ENCODE data around the gene BLID. TPM values are rescaled to one million over a fixed set of nuclear protein-coding genes. Genes with fewer than 3 reads are reported as not detected.

BLID gene

DNA sequence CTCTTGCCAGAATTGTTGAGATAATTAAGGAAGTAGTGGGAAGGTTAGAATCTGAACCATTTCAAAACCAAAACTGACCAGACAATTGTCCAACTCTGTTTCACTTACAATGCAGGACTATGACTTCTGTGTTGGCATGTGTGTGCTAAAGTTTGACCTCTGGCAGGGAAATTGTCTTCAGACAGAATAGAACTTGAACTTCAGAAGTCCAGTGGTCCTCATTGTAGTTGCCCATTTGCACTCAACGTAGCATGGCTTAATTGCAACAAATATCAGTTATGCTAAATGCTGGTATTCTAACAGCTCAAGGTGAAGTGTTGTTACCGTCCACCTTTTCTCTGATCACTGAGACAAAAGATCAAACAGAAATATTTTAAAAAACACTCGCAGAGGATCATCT is 47.2 kb downstream of the BLID start:
- Histone ChIP-seq H3K27me3 (ENCODE audit: control insufficient read depth in 3 of 3, insufficient read depth in 3 of 3, low read depth in 1 of 3, low read length in 3 of 3) (peaks cover 0 to 14% (median 0%) of the 10 kb centered on the region in 3 experiments), H3K9me3 (replicated peaks in 1 of 2; ENCODE audit: control insufficient read depth in 2 of 2, insufficient read depth in 1 of 2, low read depth in 1 of 2, low read length in 2 of 2) (peaks cover 0 to 7% of the 10 kb centered on the region in 2 donors), H3K14ac (ENCODE audit: low read length) (no peak overlapping the region), H2AK5ac (ENCODE audit: low read depth, low read length) (no peak overlapping the region), H3K27ac (replicated peaks; ENCODE audit: low read length) (no peak overlapping the region), H2BK12ac (ENCODE audit: low read length) (no peak overlapping the region), H3K23ac (ENCODE audit: low read depth, low read length, poor library complexity) (no peak overlapping the region), H3K79me1 (ENCODE audit: low read depth, low read length) (no peaks in the 10 kb centered on the region), H3K4me2 (ENCODE audit: insufficient read depth, low read length, poor library complexity, severe bottlenecking) (no peak overlapping the region), H3K4ac (ENCODE audit: low read length) (no peak overlapping the region), H4K8ac (ENCODE audit: low read depth, low read length) (no peak overlapping the region), H2AFZ (ENCODE audit: low read length) (no peak overlapping the region), H3K36me3 (replicated peaks in 1 of 2; ENCODE audit: control insufficient read depth in 2 of 2, insufficient read depth in 2 of 2, low read length in 2 of 2) (no peaks in the 10 kb centered on the region), H2BK120ac (ENCODE audit: low read depth, low read length) (no peak overlapping the region), H2BK5ac (ENCODE audit: low read length) (no peak overlapping the region), H4K91ac (ENCODE audit: low read depth, low read length, poor library complexity) (no peak overlapping the region), H3K4me1 (ENCODE audit: control insufficient read depth in 2 of 2, insufficient read depth in 1 of 2, low read depth in 1 of 2, low read length in 2 of 2) (peaks cover 11 to 37% of the 10 kb centered on the region in 2 donors), H3K9ac (ENCODE audit: low read depth, low read length, poor library complexity) (no peak overlapping the region), H3K18ac (ENCODE audit: low read length) (no peak overlapping the region), H2BK15ac (ENCODE audit: low read length) (no peak overlapping the region), H3K4me3 (ENCODE audit: low read length in 2 of 2) (no peak overlapping the region)
- no CpG with 5 or more reads among the region's 3 CpGs for WGBS, 2 donors (ENCODE audit: extremely low coverage in 2 of 2, insufficient read length in 2 of 2, insufficient replicate concordance in 1 of 2)
- DNase-seq (ENCODE audit: low spot score) = no peak

GRCh38 chr11:122068141-122068540 is 47.9 kb downstream of the BLID start:
- Histone ChIP-seq H3K9ac (ENCODE audit: low read depth, low read length, poor library complexity) (no peak overlapping the region), H3K23ac (ENCODE audit: low read depth, low read length, poor library complexity) (no peak overlapping the region)

More at GRCh38 chr11:122068141-122068540, 47.9 kb downstream of the BLID start:
- Histone ChIP-seq H3K14ac (ENCODE audit: low read length) (no peak overlapping the region), H2BK5ac (ENCODE audit: low read length) (no peak overlapping the region), H3K79me1 (ENCODE audit: low read depth, low read length) (no peaks in the 10 kb centered on the region), H3K18ac (ENCODE audit: low read length) (no peak overlapping the region), H3K4ac (ENCODE audit: low read length) (no peak overlapping the region), H4K8ac (ENCODE audit: low read depth, low read length) (no peak overlapping the region), H3K4me1 (ENCODE audit: control insufficient read depth in 2 of 2, insufficient read depth in 1 of 2, low read depth in 1 of 2, low read length in 2 of 2) (peaks cover 11 to 37% of the 10 kb centered on the region in 2 donors), H2BK12ac (ENCODE audit: low read length) (no peak overlapping the region), H2AK5ac (ENCODE audit: low read depth, low read length) (no peak overlapping the region), H3K9me3 (replicated peaks in 1 of 2; ENCODE audit: control insufficient read depth in 2 of 2, insufficient read depth in 1 of 2, low read depth in 1 of 2, low read length in 2 of 2) (peaks cover 0 to 7% of the 10 kb centered on the region in 2 donors), H2BK120ac (ENCODE audit: low read depth, low read length) (no peak overlapping the region), H3K27me3 (ENCODE audit: control insufficient read depth in 3 of 3, insufficient read depth in 3 of 3, low read depth in 1 of 3, low read length in 3 of 3) (peaks cover 0 to 14% (median 0%) of the 10 kb centered on the region in 3 experiments), H3K4me3 (ENCODE audit: low read length in 2 of 2) (no peak overlapping the region), H4K91ac (ENCODE audit: low read depth, low read length, poor library complexity) (no peak overlapping the region), H2BK15ac (ENCODE audit: low read length) (no peak overlapping the region), H3K4me2 (ENCODE audit: insufficient read depth, low read length, poor library complexity, severe bottlenecking) (no peak overlapping the region), H3K27ac (replicated peaks; ENCODE audit: low read length) (no peak overlapping the region), H2AFZ (ENCODE audit: low read length) (no peak overlapping the region), H3K36me3 (replicated peaks in 1 of 2; ENCODE audit: control insufficient read depth in 2 of 2, insufficient read depth in 2 of 2, low read length in 2 of 2) (no peaks in the 10 kb centered on the region)
- whole genome bisulfite sequencing, 2 donors (ENCODE audit: extremely low coverage in 2 of 2, insufficient read length in 2 of 2, insufficient replicate concordance in 1 of 2) = no CpG with 5 or more reads among the region's 5 CpGs
- no peak for DNase-seq (ENCODE audit: low spot score)

Small RNA genes within 50 kb of the gene (small RNA-seq; reads per million reads assigned to genes)
- 264 reads per million, percentile 98 among the genes with 10 or more reads in this experiment for gene MIR100 (ENCODE audit: insufficient read depth)
- gene MIR125B1 (ENCODE audit: insufficient read depth) = 60.3 reads per million, percentile 94 among the genes with 10 or more reads in this experiment
- not detected for gene MIRLET7A2 (ENCODE audit: insufficient read depth)

Measured in neuronal stem cell (in vitro differentiated cells).